ENCODE data around the gene NEK7. TPM values are rescaled to one million over a fixed set of nuclear protein-coding genes. Genes with fewer than 3 reads are reported as not detected.

The NEK7 gene
- total and polyA plus RNA-seq, 9 of the 15 experiments (the other 6 are each of a cell fraction or from before 2014, with no cell fraction given): 8.5 to 37.3 (median 27.7) TPM

- intact Hi-C loops (cut with micrococcal nuclease) (no loop called here), in situ Hi-C loops (cut with MboI) (no loop called here)
- no peak overlapping the region for H2AFZ ChIP-seq (ENCODE audit: low read depth, low read length)
- no peak for FAIRE-seq
- peaks cover 5 to 6% of the 10 kb centered on the region in 2 experiments; a peak in 1 of 5 replicates for H3K27me3 ChIP-seq (ENCODE audit: control insufficient read depth in 2 of 2, insufficient read depth in 2 of 2, low read length in 2 of 2)
- H3K4me1 ChIP-seq (replicated peaks in 1 of 2; ENCODE audit: control insufficient read depth in 2 of 2, insufficient read depth in 2 of 2, low read length in 2 of 2): no peaks in the 10 kb centered on the region
- no peaks in the 10 kb centered on the region for H3K36me3 ChIP-seq (ENCODE audit: control insufficient read depth, insufficient read depth, low read length)
- ChIA-PET CTCF (ENCODE audit: low intra/inter-chr PET ratio) (no interaction called here), POLR2A (no interaction called here)
- no peak overlapping the region for H3K4me2 ChIP-seq (ENCODE audit: insufficient read depth, low read length)
- TF ChIP-seq KDM1A (IDR thresholded peaks at IDR 0.05) (no peak), ILF3 (IDR thresholded peaks at IDR 0.05; ENCODE audit: borderline replicate concordance) (no peak), HNRNPK (IDR thresholded peaks at IDR 0.05; ENCODE audit: low read depth, low read length, poor library complexity, severe bottlenecking) (no peak), PTTG1 (tag; IDR thresholded peaks at IDR 0.05; ENCODE audit: low read depth) (no peak), SMARCC2 (IDR thresholded peaks at IDR 0.05; ENCODE audit: low read depth) (no peak), TSHZ1 (CRISPR knock-in tag; IDR thresholded peaks at IDR 0.05) (no peak), JUND (IDR thresholded peaks at IDR 0.05; ENCODE audit: borderline replicate concordance, low read depth, low read length) (no peak), JUND (tag; IDR thresholded peaks at IDR 0.05; ENCODE audit: borderline replicate concordance, low read depth, low read length) (no peak), PREB (CRISPR knock-in tag; IDR thresholded peaks at IDR 0.05) (no peak), CBFB (CRISPR knock-in tag; IDR thresholded peaks at IDR 0.05) (no peak), NEUROD1 (IDR thresholded peaks at IDR 0.05; ENCODE audit: borderline replicate concordance, low read depth, low read length, partially characterized antibody) (no peak), VEZF1 (CRISPR knock-in tag; IDR thresholded peaks at IDR 0.05) (no peak), CREB3L1 (IDR thresholded peaks at IDR 0.05; ENCODE audit: borderline replicate concordance, low read depth) (no peak), WHSC1 (IDR thresholded peaks at IDR 0.05; ENCODE audit: low read length) (no peak), PCBP2 (IDR thresholded peaks at IDR 0.05; ENCODE audit: low read depth, low read length, poor library complexity, severe bottlenecking) (no peak), CHCHD3 (CRISPR knock-in tag; IDR thresholded peaks at IDR 0.05) (no peak)
- no peaks in the 10 kb centered on the region for H3K9me3 ChIP-seq (replicated peaks; ENCODE audit: control insufficient read depth, insufficient read depth, low read depth, low read length)
- H3K27ac ChIP-seq (ENCODE audit: extremely low read depth, low read depth, low read length): no peak overlapping the region
- H4K20me1 ChIP-seq (replicated peaks; ENCODE audit: control insufficient read depth, insufficient read depth, low read length): no peaks in the 10 kb centered on the region
- BruUV-seq (replicated peaks): no TSS peak
- no peak overlapping the region for H3K9ac ChIP-seq (ENCODE audit: insufficient read depth in 1 of 2, low read depth in 2 of 2, low read length in 2 of 2)
- H3K9me1 ChIP-seq (ENCODE audit: control insufficient read depth, insufficient read depth, low read length): no peaks in the 10 kb centered on the region
- WGBS (ENCODE audit: insufficient coverage, low coverage, missing lambda C conversion rate): 16% methylated on average over 3 of the region's 3 CpGs
- no peak overlapping the region for H3K4me3 ChIP-seq
- ATAC-seq: no peak
- no peak for DNase-seq (ENCODE audit: extremely low read depth in 1 of 4, low spot score in 3 of 4)
- no peaks in the 10 kb centered on the region for H3K79me2 ChIP-seq (ENCODE audit: control insufficient read depth, insufficient read depth, low read length)
These were observed 169.4 kb downstream of the NEK7 start for GRCh38 chr1:198326232-198326631.
